Lower lobe of right lung (tissue), 2 donors: ENCODE data around the gene APOF. TPM values are rescaled to one million over a fixed set of nuclear protein-coding genes. Genes with fewer than 3 reads are reported as not detected.
"Not testable (repeated sequence)": the region's sequence is repeated elsewhere in the genome, so short reads cannot be mapped to it uniquely, and the experiment has no call there.

Experiments
- ATAC-seq, 2 donors: fragments of 200-7000 bp; cut with Tn5 transposase; one replicate each; pipeline ENCODE4 v1.9.1; 2020 to 2022; ENCODE audit warnings: mild to moderate bottlenecking in 2 of 2, moderate library complexity in 2 of 2
- DNase-seq: peaks from one replicate; pipeline ENCODE4 v3.0.0-alpha.2; 2020
- H3K27ac ChIP-seq: fragments of 200-600 bp; one replicate; pipeline ENCODE4 v1.8.0; 2022
- H3K27me3 ChIP-seq: fragments of 200-600 bp; one replicate; pipeline ENCODE4 v1.8.0; 2022; ENCODE audit warnings: low read depth
- H3K36me3 ChIP-seq: fragments of 200-600 bp; one replicate; pipeline ENCODE4 v1.8.0; 2022; ENCODE audit warnings: mild to moderate bottlenecking
- H3K4me1 ChIP-seq: fragments of 200-600 bp; one replicate; pipeline ENCODE4 v1.8.0; 2022
- H3K4me3 ChIP-seq: fragments of 200-600 bp; one replicate; pipeline ENCODE4 v1.8.0; 2022; ENCODE audit warnings: mild to moderate bottlenecking
- H3K9me3 ChIP-seq: fragments of 200-600 bp; one replicate; pipeline ENCODE4 v1.8.0; 2022
- intact Hi-C: fragments of 100-400 bp; cut with DNase I; formaldehyde crosslinking; loops from one replicate; pipeline ENCODE4 v1.11.0; 2022
- total RNA-seq: library from RNA; stranded (reverse); fragmentation: NEBNext Ultra II Directional; extraction: Animal tissue kit (Norgen Biotek cat#: 25700); gene quantifications from one replicate; pipeline ENCODE4 v1.2.1, GENCODE V29; 2021
- TF ChIP-seq, protein P1 (sequence below): fragments of 200-600 bp; IDR thresholded peaks from one replicate; pipeline ENCODE4 v1.8.0; 2022; ENCODE audit warnings: antibody characterized with exemption, mild to moderate bottlenecking
- donor health status: DM: no; HTN: yes; CAD: no; lungs with severe emphysema.

APOF gene
- total RNA-seq, 1 donor from 2014 or later, result not detected

GRCh38 chr12:56339158-56339422 is 23.6 kb downstream of the APOF start:
- intact Hi-C loops, result no loop called here
- Histone ChIP-seq H3K27ac (peak overlapping the region; percentile 59), H3K27me3 (no peaks in the 10 kb centered on the region), H3K4me1 (peaks cover 24% of the 10 kb centered on the region), H3K4me3 (no peak overlapping the region), H3K36me3 (peaks cover 28% of the 10 kb centered on the region), H3K9me3 (no peaks in the 10 kb centered on the region)
- DNase-seq, result no peak
- ATAC-seq, result no peak
- TF ChIP-seq, protein P1, sequence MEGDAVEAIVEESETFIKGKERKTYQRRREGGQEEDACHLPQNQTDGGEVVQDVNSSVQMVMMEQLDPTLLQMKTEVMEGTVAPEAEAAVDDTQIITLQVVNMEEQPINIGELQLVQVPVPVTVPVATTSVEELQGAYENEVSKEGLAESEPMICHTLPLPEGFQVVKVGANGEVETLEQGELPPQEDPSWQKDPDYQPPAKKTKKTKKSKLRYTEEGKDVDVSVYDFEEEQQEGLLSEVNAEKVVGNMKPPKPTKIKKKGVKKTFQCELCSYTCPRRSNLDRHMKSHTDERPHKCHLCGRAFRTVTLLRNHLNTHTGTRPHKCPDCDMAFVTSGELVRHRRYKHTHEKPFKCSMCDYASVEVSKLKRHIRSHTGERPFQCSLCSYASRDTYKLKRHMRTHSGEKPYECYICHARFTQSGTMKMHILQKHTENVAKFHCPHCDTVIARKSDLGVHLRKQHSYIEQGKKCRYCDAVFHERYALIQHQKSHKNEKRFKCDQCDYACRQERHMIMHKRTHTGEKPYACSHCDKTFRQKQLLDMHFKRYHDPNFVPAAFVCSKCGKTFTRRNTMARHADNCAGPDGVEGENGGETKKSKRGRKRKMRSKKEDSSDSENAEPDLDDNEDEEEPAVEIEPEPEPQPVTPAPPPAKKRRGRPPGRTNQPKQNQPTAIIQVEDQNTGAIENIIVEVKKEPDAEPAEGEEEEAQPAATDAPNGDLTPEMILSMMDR, result no peak

DNA sequence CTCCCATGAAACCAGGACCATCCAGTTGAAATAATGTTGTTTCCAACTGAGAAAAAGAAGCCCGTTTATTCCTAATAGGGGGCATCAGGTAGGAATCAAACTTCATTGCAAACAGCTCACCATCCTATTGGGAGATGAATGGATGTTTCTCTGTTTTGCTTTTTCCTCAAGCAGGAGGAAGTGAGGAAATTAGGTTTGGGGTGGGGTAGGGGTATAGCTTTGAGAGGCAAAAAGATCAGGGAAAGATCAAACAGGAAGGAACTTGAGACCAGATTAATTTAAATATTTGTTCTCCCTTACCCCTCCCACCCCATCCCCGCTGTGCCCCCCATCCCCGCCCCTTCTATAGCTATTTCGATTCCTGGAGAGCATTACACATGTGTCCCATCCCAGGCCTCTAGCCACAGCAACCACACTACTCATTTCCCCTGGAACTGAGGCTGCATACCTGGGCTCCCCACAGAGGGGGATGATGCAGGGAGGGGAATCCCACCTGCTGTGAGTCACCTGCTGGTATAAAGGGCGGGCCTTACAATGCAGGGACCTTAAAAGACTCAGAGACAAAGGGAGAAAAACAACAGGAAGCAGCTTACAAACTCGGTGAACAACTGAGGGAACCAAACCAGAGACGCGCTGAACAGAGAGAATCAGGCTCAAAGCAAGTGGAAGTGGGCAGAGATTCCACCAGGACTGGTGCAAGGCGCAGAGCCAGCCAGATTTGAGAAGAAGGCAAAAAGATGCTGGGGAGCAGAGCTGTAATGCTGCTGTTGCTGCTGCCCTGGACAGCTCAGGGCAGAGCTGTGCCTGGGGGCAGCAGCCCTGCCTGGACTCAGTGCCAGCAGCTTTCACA is 24.1 kb downstream of the APOF start, which contains the start of gene IL23A:
IL23A (plus strand) TSS at position 577 of the 850 bp plus-strand sequence; CDS start at position 738, 161 bp downstream.
- no peaks in the 10 kb centered on the region for H3K9me3 ChIP-seq
- intact Hi-C loops, result no loop called here
- peaks cover 22% of the 10 kb centered on the region for H3K36me3 ChIP-seq
- ATAC-seq, result no peak
- DNase-seq, result no peak
- no peak within 1 kb of the TSS for H3K4me3 ChIP-seq
- H3K27ac ChIP-seq, result peak within 1 kb of the TSS; percentile 59
- TF ChIP-seq, protein P1, result no peak
- no peaks in the 10 kb centered on the region for H3K27me3 ChIP-seq
- H3K4me1 ChIP-seq, result peaks cover 24% of the 10 kb centered on the region

GRCh38 chr12:56337753-56338251 is 24.9 kb downstream of the APOF start:
- H3K4me3 ChIP-seq, result no peak overlapping the region
- no peaks in the 10 kb centered on the region for H3K9me3 ChIP-seq
- no peak for DNase-seq
- TF ChIP-seq, protein P1, result no peak
- ATAC-seq, result no peak
- H3K36me3 ChIP-seq, result peaks cover 15% of the 10 kb centered on the region
- intact Hi-C loops, result no loop called here
- H3K27ac ChIP-seq, result no peak overlapping the region
- peaks cover 28% of the 10 kb centered on the region for H3K4me1 ChIP-seq
- H3K27me3 ChIP-seq, result no peaks in the 10 kb centered on the region

DNA sequence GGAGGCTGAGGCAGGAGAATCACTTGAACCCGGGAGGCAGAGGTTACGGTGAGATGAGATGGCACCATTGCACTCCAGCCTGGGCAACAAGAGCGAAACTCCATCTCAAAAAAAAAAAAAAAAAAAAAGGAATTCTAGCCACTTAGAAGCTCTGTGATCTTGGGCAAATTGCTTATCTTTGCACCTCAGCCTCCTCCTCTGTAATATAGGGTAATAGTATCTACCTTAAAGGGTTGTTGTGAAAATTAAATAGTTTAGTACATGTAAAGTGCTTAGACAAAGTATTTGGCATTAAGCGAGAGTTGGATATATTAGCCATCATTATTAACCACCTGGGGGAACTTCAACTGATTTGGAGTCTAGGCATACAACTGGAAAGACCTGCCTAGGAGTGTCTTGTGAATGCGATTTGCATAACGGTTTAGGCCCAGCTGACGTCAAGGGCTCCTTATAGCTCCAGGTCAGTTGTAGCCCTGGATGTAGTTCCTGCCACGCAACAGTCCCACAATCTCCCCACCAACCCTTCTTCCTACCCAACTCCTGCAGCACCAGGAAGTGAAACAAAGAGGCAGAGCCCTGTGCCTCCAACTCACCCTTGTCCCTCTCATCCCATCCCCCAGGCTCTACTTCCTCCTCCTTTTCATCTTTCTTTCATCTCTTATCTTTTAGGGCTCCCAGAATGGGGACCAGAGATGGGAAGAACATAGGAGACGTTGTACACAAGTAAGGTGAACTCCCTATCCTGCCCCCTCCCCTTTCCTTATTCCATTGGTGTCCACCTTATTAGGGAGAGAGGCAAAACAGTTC is 26.1 kb downstream of the APOF start:
- TF ChIP-seq, protein P1, result no peak
- H3K4me1 ChIP-seq, result peaks cover 36% of the 10 kb centered on the region
- H3K27me3 ChIP-seq, result no peaks in the 10 kb centered on the region
- no peaks in the 10 kb centered on the region for H3K9me3 ChIP-seq
- H3K27ac ChIP-seq, result no peak overlapping the region
- ATAC-seq (peak in 1 of 2 donors; percentile 19), DNase-seq (peak; percentile 58)
- peaks cover 3% of the 10 kb centered on the region for H3K36me3 ChIP-seq
- H3K4me3 ChIP-seq, result no peak overlapping the region
- intact Hi-C loops, result no loop called here

- H3K27ac ChIP-seq, H3K27me3 ChIP-seq, intact Hi-C loops, H3K36me3 ChIP-seq, ATAC-seq, DNase-seq, H3K9me3 ChIP-seq, H3K4me3 ChIP-seq: not testable (repeated sequence)
- peaks cover 36% of the 10 kb centered on the region for H3K4me1 ChIP-seq
These were observed 27.1 kb downstream of the APOF start for GRCh38 chr12:56335527-56335926.

- H3K27ac ChIP-seq, result peak overlapping the region; percentile 94
- no peaks in the 10 kb centered on the region for H3K36me3 ChIP-seq
- intact Hi-C loops, result no loop called here
- peaks cover 36% of the 10 kb centered on the region for H3K4me1 ChIP-seq
- TF ChIP-seq, protein P1, result no peak
- peak overlapping the region; percentile 68 for H3K4me3 ChIP-seq
- H3K27me3 ChIP-seq, result no peaks in the 10 kb centered on the region
- no peak for DNase-seq
- ATAC-seq, result no peak
- no peaks in the 10 kb centered on the region for H3K9me3 ChIP-seq
These were observed 28.2 kb downstream of the APOF start for GRCh38 chr12:56334490-56334793.
